8988T (cell line): ENCODE measurements around the gene POLRMT.

ENCODE experiments used
- DNase-seq: peaks from one replicate; pipeline ENCODE4 v3.0.0; 2011

The POLRMT gene

GRCh38 chr19:662962-663681 is 29.8 kb upstream of the POLRMT start, which contains the start of gene RNF126:
TSS of gene RNF126 (minus strand) at chr19:663214. CDS start at chr19:663121, 93 bp downstream.
- peak; percentile 99 for DNase-seq

- no peak for DNase-seq
Observed at GRCh38 chr19:662207-662961, 29.0 kb upstream of the POLRMT start.

GRCh38 chr19:661427-662196 is 28.3 kb upstream of the POLRMT start:
- DNase-seq: no peak

- no peak for DNase-seq
Observed at GRCh38 chr19:660793-661426, 27.6 kb upstream of the POLRMT start.

GRCh38 chr19:658916-659839 is 25.8 kb upstream of the POLRMT start:
- DNase-seq: no peak

- DNase-seq: no peak
Observed at GRCh38 chr19:658059-658839, 24.9 kb upstream of the POLRMT start.

- DNase-seq: no peak
Observed at GRCh38 chr19:657611-658010, 24.3 kb upstream of the POLRMT start.

GRCh38 chr19:656751-657559 is 23.6 kb upstream of the POLRMT start:
- DNase-seq: no peak

- no peak for DNase-seq
Observed at GRCh38 chr19:655691-656090, 22.4 kb upstream of the POLRMT start.

GRCh38 chr19:653425-653824 is 20.1 kb upstream of the POLRMT start:
- no peak for DNase-seq

GRCh38 chr19:652467-653389 is 19.4 kb upstream of the POLRMT start:
- DNase-seq: no peak

GRCh38 chr19:651991-652390 is 18.7 kb upstream of the POLRMT start:
- no peak for DNase-seq

GRCh38 chr19:651114-651818 is 17.9 kb upstream of the POLRMT start:
- no peak for DNase-seq

- DNase-seq: no peak
Observed at GRCh38 chr19:650121-650520, 16.8 kb upstream of the POLRMT start.

GRCh38 chr19:648904-649801 is 15.8 kb upstream of the POLRMT start:
- no peak for DNase-seq

- DNase-seq: no peak
Observed at GRCh38 chr19:648305-648704, 15.0 kb upstream of the POLRMT start.

GRCh38 chr19:647566-648284 is 14.4 kb upstream of the POLRMT start:
- no peak for DNase-seq
